Activated B cell treated with CpG ODN at 0.5 μM for 24 hours (primary cell): Measurements from ENCODE around the gene SMIM24. TPM values are rescaled to one million over a fixed set of nuclear protein-coding genes. Genes with fewer than 3 reads are reported as not detected.

Source experiments
- ATAC-seq: fragments of 200-7000 bp; cut with Tn5 transposase; one replicate; pipeline ENCODE4 v1.10.0; 2021; ENCODE audit warnings: low read depth, mild to moderate bottlenecking, moderate library complexity
- CTCF ChIA-PET: fragments of 350-600 bp; sonication (Branson Sonifier 250); formaldehyde crosslinking; loops from one replicate; lab custom pipeline; 2021; ENCODE audit warnings: antibody characterized with exemption; lab: Charles Lee
- POLR2A ChIA-PET: fragments of 350-600 bp; sonication (Branson Sonifier 250); formaldehyde crosslinking; loops from one replicate; lab custom pipeline; 2021; ENCODE audit warnings: antibody characterized with exemption; lab: Charles Lee
- DNase-seq: peaks from one replicate; pipeline ENCODE4 v3.0.0; 2022
- H3K27ac Mint-ChIP-seq: one replicate; pipeline ENCODE4 v1.8.0; 2020; ENCODE audit warnings: mixed read lengths
- H3K27me3 Mint-ChIP-seq: one replicate; pipeline ENCODE4 v1.8.0; 2021; ENCODE audit warnings: mixed read lengths
- H3K36me3 Mint-ChIP-seq: one replicate; pipeline ENCODE4 v1.8.0; 2021; ENCODE audit warnings: low read depth, mixed read lengths
- H3K4me1 Mint-ChIP-seq: one replicate; pipeline ENCODE4 v1.8.0; 2021; ENCODE audit warnings: mixed read lengths
- H3K4me3 Mint-ChIP-seq: one replicate; pipeline ENCODE4 v1.8.0; 2020; ENCODE audit warnings: mild to moderate bottlenecking, mixed read lengths
- H3K9me3 Mint-ChIP-seq: one replicate; pipeline ENCODE4 v1.8.0; 2020; ENCODE audit warnings: mixed read lengths
- intact Hi-C: fragments of 100-400 bp; cut with micrococcal nuclease; formaldehyde crosslinking; loops from one replicate; pipeline ENCODE4 v1.15.1; 2024
- total RNA-seq: library from RNA; stranded (reverse); gene quantifications from 2 replicates; pipeline ENCODE4 v1.2.3, GENCODE V29; 2022
- TF ChIP-seq, protein P1 (sequence below): fragments of 200-600 bp; IDR thresholded peaks from one replicate; pipeline ENCODE4 v1.8.0; 2022; ENCODE audit warnings: antibody characterized with exemption, mild to moderate bottlenecking

Gene SMIM24
- total RNA-seq, 1 donor from 2014 or later: not detected

GRCh38 chr19:3492131-3492839 lies 12.0 kb upstream of the SMIM24 start:
- no peak for ATAC-seq
- H3K27me3 Mint-ChIP-seq: no peaks in the 10 kb centered on the region
- H3K4me3 Mint-ChIP-seq: no peak overlapping the region
- ChIA-PET POLR2A (interaction anchor here (0.5 kb wide), 1 partner anchor 11 kb away, joined by 5 read pairs; no protein-coding TSS in a partner anchor), CTCF (no interaction called here)
- no peak overlapping the region for H3K27ac Mint-ChIP-seq
- intact Hi-C loops: no loop called here
- H3K36me3 Mint-ChIP-seq: peaks cover 55% of the 10 kb centered on the region
- no peaks in the 10 kb centered on the region for H3K4me1 Mint-ChIP-seq
- H3K9me3 Mint-ChIP-seq: no peaks in the 10 kb centered on the region
- no peak for DNase-seq
- TF ChIP-seq, protein P1, sequence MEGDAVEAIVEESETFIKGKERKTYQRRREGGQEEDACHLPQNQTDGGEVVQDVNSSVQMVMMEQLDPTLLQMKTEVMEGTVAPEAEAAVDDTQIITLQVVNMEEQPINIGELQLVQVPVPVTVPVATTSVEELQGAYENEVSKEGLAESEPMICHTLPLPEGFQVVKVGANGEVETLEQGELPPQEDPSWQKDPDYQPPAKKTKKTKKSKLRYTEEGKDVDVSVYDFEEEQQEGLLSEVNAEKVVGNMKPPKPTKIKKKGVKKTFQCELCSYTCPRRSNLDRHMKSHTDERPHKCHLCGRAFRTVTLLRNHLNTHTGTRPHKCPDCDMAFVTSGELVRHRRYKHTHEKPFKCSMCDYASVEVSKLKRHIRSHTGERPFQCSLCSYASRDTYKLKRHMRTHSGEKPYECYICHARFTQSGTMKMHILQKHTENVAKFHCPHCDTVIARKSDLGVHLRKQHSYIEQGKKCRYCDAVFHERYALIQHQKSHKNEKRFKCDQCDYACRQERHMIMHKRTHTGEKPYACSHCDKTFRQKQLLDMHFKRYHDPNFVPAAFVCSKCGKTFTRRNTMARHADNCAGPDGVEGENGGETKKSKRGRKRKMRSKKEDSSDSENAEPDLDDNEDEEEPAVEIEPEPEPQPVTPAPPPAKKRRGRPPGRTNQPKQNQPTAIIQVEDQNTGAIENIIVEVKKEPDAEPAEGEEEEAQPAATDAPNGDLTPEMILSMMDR: no peak

GRCh38 chr19:3491396-3492119 lies 11.2 kb upstream of the SMIM24 start:
- Mint-ChIP-seq H3K36me3 (peaks cover 51% of the 10 kb centered on the region), H3K4me3 (no peak overlapping the region), H3K9me3 (no peaks in the 10 kb centered on the region), H3K27ac (no peak overlapping the region), H3K4me1 (no peaks in the 10 kb centered on the region), H3K27me3 (no peaks in the 10 kb centered on the region)
- intact Hi-C loops: no loop called here
- TF ChIP-seq, protein P1: no peak
- ChIA-PET CTCF (no interaction called here), POLR2A (interaction anchor here (0.5 kb wide), 1 partner anchor 11 kb away, joined by 5 read pairs; no protein-coding TSS in a partner anchor)
- no peak for DNase-seq
- no peak for ATAC-seq

GRCh38 chr19:3483226-3483628 lies 2.9 kb upstream of the SMIM24 start, which contains the start of gene SMIM44:
Gene SMIM44, minus strand, starts transcription at chr19:3483441. Its CDS starts 38 bp downstream, at chr19:3483403.
- no peak within 1 kb of the TSS for H3K27ac Mint-ChIP-seq
- intact Hi-C loops: no loop called here
- DNase-seq (no peak), ATAC-seq (no peak)
- H3K4me1 Mint-ChIP-seq: peaks cover 15% of the 10 kb centered on the region
- POLR2A ChIA-PET: no interaction called here
- TF ChIP-seq, protein P1: no peak
- no peaks in the 10 kb centered on the region for H3K27me3 Mint-ChIP-seq
- peaks cover 2% of the 10 kb centered on the region for H3K36me3 Mint-ChIP-seq
- no peak within 1 kb of the TSS for H3K4me3 Mint-ChIP-seq
- CTCF ChIA-PET: interaction anchor here (1.3 to 1.4 kb wide), 2 partner anchors 10 to 178 kb away, joined by 4 read pairs; no protein-coding TSS in a partner anchor
- H3K9me3 Mint-ChIP-seq: no peaks in the 10 kb centered on the region

DNA sequence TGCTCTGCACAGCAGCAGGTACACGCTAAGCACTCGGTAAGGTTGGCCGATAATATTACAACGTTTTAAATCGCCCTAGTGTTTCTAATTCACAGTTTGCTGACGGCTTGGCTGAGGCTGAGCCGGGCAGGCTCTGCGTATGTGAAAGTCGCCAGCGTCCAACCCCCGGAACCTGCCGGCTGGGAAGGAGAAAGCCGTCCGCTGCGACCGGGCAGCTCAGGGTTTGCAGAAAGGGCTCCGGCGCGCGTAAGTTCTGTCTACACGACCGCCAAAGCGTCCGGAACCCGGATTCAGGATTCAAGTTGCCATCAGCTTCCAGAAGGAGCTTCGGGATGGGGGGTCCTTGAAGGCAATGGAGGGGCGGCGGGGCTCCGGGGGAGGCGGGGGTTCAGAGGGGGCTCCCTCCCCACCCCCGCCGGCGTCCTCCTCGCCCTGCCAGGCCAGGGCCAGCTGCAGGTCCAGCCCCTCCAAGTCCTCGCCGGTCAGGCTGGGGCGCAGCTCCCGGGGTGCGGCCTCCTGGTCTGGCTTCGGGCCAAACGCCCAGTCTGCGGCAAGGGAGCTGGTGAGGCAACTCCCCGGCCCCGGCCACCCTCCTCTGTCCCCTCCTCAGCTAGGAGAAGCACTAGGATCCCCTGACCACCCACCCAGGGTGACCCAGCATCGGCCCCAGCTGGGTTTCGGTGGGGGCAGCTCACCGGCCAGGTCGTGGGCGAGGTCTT lies 2.3 kb upstream of the SMIM24 start:
- ChIA-PET CTCF (interaction anchor here (1.3 to 1.4 kb wide), 2 partner anchors 10 to 178 kb away, joined by 4 read pairs; no protein-coding TSS in a partner anchor), POLR2A (interaction anchor here (0.7 kb wide), 1 partner anchor 45 kb away, joined by 4 read pairs; no protein-coding TSS in a partner anchor)
- intact Hi-C loops: no loop called here
- no peak for DNase-seq
- TF ChIP-seq, protein P1: no peak
- Mint-ChIP-seq H3K4me1 (peaks cover 19% of the 10 kb centered on the region), H3K27ac (no peak overlapping the region), H3K27me3 (no peaks in the 10 kb centered on the region), H3K4me3 (no peak overlapping the region), H3K9me3 (no peaks in the 10 kb centered on the region), H3K36me3 (no peaks in the 10 kb centered on the region)
- no peak for ATAC-seq
